ENCODE results near the gene PDZD2.
"Not testable (repeated sequence)": the region's sequence is repeated elsewhere in the genome, so short reads cannot be mapped to it uniquely, and the experiment has no call there.

Gene PDZD2

GRCh38 chr5:31770132-31770720, 131.3 kb downstream of the PDZD2 start:
- Mint-ChIP-seq H3K9me3 (no peaks in the 10 kb centered on the region), H3K27me3 (peaks cover 5% of the 10 kb centered on the region), H3K4me1 (ENCODE audit: low read depth) (peaks cover 6% of the 10 kb centered on the region), H3K4me3 (no peak overlapping the region), H3K36me3 (ENCODE audit: low read depth) (no peaks in the 10 kb centered on the region), H3K27ac (no peak overlapping the region)
- no peak for DNase-seq

DNA sequence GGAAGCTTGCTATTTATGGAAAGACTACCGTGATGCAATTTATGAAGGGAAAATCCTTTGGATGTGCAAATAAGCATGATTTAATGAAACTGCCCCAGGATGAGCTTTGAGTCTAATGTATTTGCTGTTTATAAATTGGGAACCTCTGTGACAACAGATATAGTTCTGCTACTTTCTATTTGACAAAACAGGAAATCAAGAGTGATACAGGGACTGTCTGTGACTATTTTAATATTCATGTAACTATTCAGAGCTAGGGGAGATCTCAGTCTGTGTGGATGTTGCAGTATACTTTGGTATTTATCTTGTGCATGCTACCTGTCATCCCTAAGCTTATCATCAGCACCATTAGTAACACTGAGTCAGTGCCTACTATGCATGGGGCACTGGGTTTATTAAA, 132.1 kb downstream of the PDZD2 start:
- H3K27ac Mint-ChIP-seq: no peak overlapping the region
- H3K4me3 Mint-ChIP-seq: no peak overlapping the region
- peaks cover 6% of the 10 kb centered on the region for H3K4me1 Mint-ChIP-seq (ENCODE audit: low read depth)
- H3K9me3 Mint-ChIP-seq: no peaks in the 10 kb centered on the region
- no peak for DNase-seq
- H3K36me3 Mint-ChIP-seq (ENCODE audit: low read depth): no peaks in the 10 kb centered on the region
- peaks cover 5% of the 10 kb centered on the region for H3K27me3 Mint-ChIP-seq

GRCh38 chr5:31771500-31771899, 132.6 kb downstream of the PDZD2 start:
- DNase-seq: no peak
- Mint-ChIP-seq H3K9me3 (no peaks in the 10 kb centered on the region), H3K4me1 (ENCODE audit: low read depth) (peaks cover 6% of the 10 kb centered on the region), H3K36me3 (ENCODE audit: low read depth) (no peaks in the 10 kb centered on the region), H3K27me3 (peaks cover 5% of the 10 kb centered on the region), H3K4me3 (no peak overlapping the region), H3K27ac (no peak overlapping the region)

DNA sequence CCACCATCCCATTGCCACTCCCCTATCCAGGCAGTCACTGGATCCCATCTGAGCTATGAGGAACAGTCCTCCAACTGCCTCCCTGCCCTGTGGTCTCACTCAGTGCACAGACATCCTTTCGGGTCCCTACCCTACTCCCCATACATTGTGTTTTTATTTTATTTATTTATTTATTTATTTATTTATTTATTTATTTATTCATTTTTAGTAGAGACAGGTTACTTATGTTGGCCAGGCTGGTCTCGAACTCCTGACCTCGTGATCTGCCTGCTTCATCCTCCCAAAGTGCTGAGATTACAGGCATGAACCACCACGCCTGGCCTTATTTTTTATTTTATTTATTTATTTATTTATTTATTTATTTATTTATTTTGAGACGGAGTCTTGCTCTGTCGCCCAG, 137.4 kb downstream of the PDZD2 start:
- H3K36me3 Mint-ChIP-seq (ENCODE audit: low read depth); H3K4me1 Mint-ChIP-seq (ENCODE audit: low read depth); H3K4me3 Mint-ChIP-seq; DNase-seq; H3K27ac Mint-ChIP-seq; H3K9me3 Mint-ChIP-seq; H3K27me3 Mint-ChIP-seq: not testable (repeated sequence)

- H3K9me3 Mint-ChIP-seq: no peaks in the 10 kb centered on the region
- H3K27ac Mint-ChIP-seq: no peak overlapping the region
- peaks cover 3% of the 10 kb centered on the region for H3K4me1 Mint-ChIP-seq (ENCODE audit: low read depth)
- H3K36me3 Mint-ChIP-seq (ENCODE audit: low read depth): no peaks in the 10 kb centered on the region
- H3K27me3 Mint-ChIP-seq: no peaks in the 10 kb centered on the region
- DNase-seq: no peak
- no peak overlapping the region for H3K4me3 Mint-ChIP-seq
Measured at GRCh38 chr5:31776976-31777651, 138.2 kb downstream of the PDZD2 start.

GRCh38 chr5:31781772-31782171, 142.8 kb downstream of the PDZD2 start:
- Mint-ChIP-seq H3K4me1 (ENCODE audit: low read depth) (peaks cover 3% of the 10 kb centered on the region), H3K4me3 (no peak overlapping the region), H3K27me3 (no peaks in the 10 kb centered on the region), H3K36me3 (ENCODE audit: low read depth) (no peaks in the 10 kb centered on the region), H3K9me3 (no peaks in the 10 kb centered on the region), H3K27ac (no peak overlapping the region)
- no peak for DNase-seq

DNA sequence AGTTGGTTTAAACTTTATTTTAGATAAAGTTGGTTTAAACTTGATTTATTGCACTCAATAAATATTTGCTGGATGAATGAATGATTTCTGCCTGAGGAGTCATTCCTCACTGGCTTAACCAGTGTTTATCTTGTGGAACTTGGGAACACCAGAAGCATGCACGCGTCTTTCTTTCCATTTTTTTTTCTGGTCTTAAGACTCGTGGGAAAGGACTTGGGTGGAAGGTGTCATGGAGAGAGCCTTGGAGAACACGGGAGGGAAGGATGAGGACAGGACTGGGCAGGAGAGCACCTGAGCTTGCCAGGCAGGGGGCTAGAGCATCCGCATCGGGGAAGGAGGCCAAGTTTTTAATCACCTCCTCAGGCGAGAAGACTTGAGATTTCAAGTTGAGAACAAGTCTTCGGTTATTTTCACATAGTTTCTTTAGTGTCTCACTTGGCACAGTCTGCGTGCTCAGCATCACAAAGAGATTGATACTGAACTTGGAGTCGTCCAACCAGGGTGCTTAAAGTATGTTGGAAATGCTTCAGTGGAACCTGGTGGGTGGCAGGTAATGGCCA, 144.2 kb downstream of the PDZD2 start:
- no peak overlapping the region for H3K27ac Mint-ChIP-seq

DNA sequence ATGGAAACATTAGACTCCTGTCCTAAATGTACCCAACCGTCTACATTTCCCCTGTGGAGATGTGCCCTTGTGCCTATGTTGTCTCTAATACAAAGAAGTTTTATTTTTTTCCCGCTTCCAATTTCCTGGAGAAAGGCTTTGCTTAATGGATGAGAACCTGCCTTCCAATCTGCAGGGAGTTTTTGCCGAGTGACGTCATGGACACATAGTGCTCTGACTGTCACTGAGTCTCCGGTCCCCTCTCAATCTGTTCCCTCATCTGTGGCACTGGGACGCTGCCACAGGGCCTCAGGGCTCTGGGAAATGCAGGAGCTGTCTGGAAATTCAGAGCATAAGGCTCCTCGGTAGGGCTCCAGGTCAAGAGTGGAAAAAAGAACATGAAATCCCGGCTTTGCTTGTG, 144.8 kb downstream of the PDZD2 start:
- H3K27ac Mint-ChIP-seq: no peak overlapping the region
- no peaks in the 10 kb centered on the region for H3K36me3 Mint-ChIP-seq (ENCODE audit: low read depth)
- H3K9me3 Mint-ChIP-seq: no peaks in the 10 kb centered on the region
- H3K27me3 Mint-ChIP-seq: no peaks in the 10 kb centered on the region
- no peak for DNase-seq
- H3K4me1 Mint-ChIP-seq (ENCODE audit: low read depth): peaks cover 3% of the 10 kb centered on the region
- no peak overlapping the region for H3K4me3 Mint-ChIP-seq

More for the DNA sequence above, 144.2 kb downstream of the PDZD2 start:
- no peaks in the 10 kb centered on the region for H3K36me3 Mint-ChIP-seq (ENCODE audit: low read depth)
- H3K4me1 Mint-ChIP-seq (ENCODE audit: low read depth): peaks cover 3% of the 10 kb centered on the region
- H3K9me3 Mint-ChIP-seq: no peaks in the 10 kb centered on the region
- DNase-seq: no peak
- no peaks in the 10 kb centered on the region for H3K27me3 Mint-ChIP-seq
- no peak overlapping the region for H3K4me3 Mint-ChIP-seq

GRCh38 chr5:31786090-31786631, 147.2 kb downstream of the PDZD2 start:
- H3K9me3 Mint-ChIP-seq: no peaks in the 10 kb centered on the region
- no peaks in the 10 kb centered on the region for H3K36me3 Mint-ChIP-seq (ENCODE audit: low read depth)
- DNase-seq: no peak
- no peak overlapping the region for H3K4me3 Mint-ChIP-seq
- H3K27ac Mint-ChIP-seq: no peak overlapping the region
- H3K27me3 Mint-ChIP-seq: no peaks in the 10 kb centered on the region
- H3K4me1 Mint-ChIP-seq (ENCODE audit: low read depth): no peaks in the 10 kb centered on the region

DNA sequence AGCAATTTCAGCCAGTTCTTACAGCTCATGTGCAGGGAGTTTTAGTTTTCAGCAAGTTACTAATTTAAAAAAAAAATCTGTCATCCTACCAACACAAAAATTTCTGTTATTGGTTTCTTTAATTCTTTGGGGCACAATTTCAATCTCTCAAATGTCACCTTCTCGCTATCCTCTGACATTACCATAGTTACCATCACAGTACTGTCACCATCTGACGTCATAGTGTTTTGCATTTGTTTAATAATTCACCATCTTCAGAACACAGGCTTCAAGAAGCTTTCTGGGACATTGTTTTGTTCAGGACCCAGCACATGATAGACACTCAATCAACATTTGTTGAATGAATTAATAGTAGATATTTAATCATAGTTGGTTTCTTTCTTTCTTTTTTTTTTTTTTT, 155.1 kb downstream of the PDZD2 start:
- Mint-ChIP-seq H3K27me3 (no peaks in the 10 kb centered on the region), H3K4me1 (ENCODE audit: low read depth) (no peaks in the 10 kb centered on the region), H3K27ac (no peak overlapping the region), H3K36me3 (ENCODE audit: low read depth) (no peaks in the 10 kb centered on the region), H3K9me3 (no peaks in the 10 kb centered on the region), H3K4me3 (no peak overlapping the region)
- DNase-seq: no peak

DNA sequence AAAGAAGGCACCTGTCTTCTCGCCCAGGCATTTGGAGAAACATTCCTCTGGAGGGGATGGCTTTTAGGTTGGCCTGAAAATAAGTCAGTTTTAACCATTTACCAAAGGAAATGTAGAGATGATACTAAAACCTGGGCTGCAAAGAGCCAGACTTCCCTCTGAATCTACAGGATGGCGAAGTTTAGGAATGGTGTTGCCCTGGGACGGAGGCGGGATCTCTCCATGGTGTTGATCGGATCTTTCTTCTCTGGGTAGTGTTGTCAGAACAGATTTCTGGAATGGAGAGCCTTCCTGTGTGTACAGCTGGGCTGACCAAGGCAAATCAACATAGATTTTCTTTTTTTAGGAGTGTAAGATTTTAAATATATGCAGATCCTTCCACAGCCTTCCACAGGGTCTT, 159.2 kb downstream of the PDZD2 start:
- DNase-seq: no peak
- no peaks in the 10 kb centered on the region for H3K9me3 Mint-ChIP-seq
- no peaks in the 10 kb centered on the region for H3K4me1 Mint-ChIP-seq (ENCODE audit: low read depth)
- no peak overlapping the region for H3K27ac Mint-ChIP-seq
- no peaks in the 10 kb centered on the region for H3K36me3 Mint-ChIP-seq (ENCODE audit: low read depth)
- H3K27me3 Mint-ChIP-seq: peaks cover 7% of the 10 kb centered on the region
- no peak overlapping the region for H3K4me3 Mint-ChIP-seq

DNA sequence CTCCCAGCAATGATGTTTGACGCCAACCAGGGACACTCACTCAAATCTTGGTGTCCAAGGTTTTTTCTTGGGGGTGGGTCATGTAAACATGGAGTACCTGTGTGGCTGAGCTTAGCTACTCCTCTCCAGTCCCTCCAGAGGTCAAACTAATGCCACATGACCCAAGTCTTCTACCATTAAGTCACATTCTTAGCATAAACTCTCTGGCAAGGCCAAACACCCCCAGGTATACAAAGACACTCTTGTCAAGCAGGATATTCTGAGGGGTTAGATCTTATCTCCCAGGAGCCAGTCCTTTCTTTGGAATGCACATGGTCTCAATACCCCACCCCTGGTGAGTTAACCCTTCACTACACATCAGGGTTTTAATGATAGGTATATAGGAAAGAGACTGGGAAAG, 161.4 kb downstream of the PDZD2 start:
- H3K27ac Mint-ChIP-seq: no peak overlapping the region
- H3K36me3 Mint-ChIP-seq (ENCODE audit: low read depth): no peaks in the 10 kb centered on the region
- peaks cover 7% of the 10 kb centered on the region for H3K27me3 Mint-ChIP-seq
- H3K4me1 Mint-ChIP-seq (ENCODE audit: low read depth): no peaks in the 10 kb centered on the region
- no peaks in the 10 kb centered on the region for H3K9me3 Mint-ChIP-seq
- no peak for DNase-seq
- no peak overlapping the region for H3K4me3 Mint-ChIP-seq

DNA sequence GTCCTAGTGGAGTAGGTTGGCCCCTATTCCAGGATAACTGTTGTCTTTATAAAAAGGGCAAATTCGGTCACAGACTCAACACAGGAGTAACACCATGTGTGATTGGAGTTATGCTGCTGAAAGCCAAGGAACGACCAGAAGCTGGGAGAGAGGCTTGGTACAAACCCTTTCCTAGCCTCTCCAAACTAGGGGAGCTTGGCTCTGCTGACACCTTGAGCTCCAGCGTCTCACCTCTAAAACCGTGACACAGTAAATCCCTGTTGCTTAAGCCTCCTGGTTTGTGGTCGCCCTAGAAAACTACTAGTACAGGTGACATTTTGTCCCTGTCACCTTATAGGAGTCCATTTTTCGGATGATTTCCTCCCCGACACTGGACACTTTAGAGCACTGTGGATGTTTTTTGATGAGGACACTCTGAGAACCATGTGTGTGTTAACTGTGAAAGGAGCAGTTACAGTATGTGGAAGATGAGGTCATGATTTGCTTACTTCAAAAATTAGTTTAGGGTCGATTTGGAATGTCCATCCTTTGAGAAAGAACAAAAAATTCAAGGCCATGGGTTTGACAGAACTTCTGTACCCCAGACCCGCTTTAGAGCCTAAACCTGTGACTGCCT, 167.0 kb downstream of the PDZD2 start:
- no peak for DNase-seq
- H3K4me1 Mint-ChIP-seq (ENCODE audit: low read depth): no peaks in the 10 kb centered on the region
- peaks cover 3% of the 10 kb centered on the region for H3K27me3 Mint-ChIP-seq
- no peaks in the 10 kb centered on the region for H3K9me3 Mint-ChIP-seq
- no peak overlapping the region for H3K4me3 Mint-ChIP-seq
- H3K36me3 Mint-ChIP-seq (ENCODE audit: low read depth): no peaks in the 10 kb centered on the region
- no peak overlapping the region for H3K27ac Mint-ChIP-seq

DNA sequence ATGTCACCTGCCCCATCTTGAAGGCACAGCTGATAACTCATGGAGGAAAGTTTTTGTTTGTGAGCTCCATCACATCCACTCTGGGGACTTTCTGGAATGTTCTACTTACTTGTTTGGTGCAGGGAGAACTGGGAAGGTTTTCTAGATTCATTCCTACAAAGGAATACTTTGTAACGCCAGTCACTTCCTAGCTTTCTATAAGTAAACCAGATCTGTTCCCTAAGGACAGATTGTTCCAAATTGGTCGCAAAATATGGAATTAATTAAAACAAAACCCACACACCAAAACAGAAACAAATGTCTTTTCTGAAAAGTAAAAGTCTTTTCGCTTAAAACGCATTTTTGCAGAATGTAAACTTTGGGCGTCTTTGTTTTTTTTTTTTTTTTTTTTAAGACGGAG, 167.6 kb downstream of the PDZD2 start:
- H3K27me3 Mint-ChIP-seq: peaks cover 3% of the 10 kb centered on the region
- no peak overlapping the region for H3K4me3 Mint-ChIP-seq
- no peak for DNase-seq
- no peak overlapping the region for H3K27ac Mint-ChIP-seq
- no peaks in the 10 kb centered on the region for H3K36me3 Mint-ChIP-seq (ENCODE audit: low read depth)
- no peaks in the 10 kb centered on the region for H3K9me3 Mint-ChIP-seq
- no peaks in the 10 kb centered on the region for H3K4me1 Mint-ChIP-seq (ENCODE audit: low read depth)
